Measurements from ENCODE around the gene SCN5A.

The SCN5A gene

GRCh38 chr3:38647217-38647970 is 2.1 kb downstream of the SCN5A start:
- no peak for DNase-seq

DNA sequence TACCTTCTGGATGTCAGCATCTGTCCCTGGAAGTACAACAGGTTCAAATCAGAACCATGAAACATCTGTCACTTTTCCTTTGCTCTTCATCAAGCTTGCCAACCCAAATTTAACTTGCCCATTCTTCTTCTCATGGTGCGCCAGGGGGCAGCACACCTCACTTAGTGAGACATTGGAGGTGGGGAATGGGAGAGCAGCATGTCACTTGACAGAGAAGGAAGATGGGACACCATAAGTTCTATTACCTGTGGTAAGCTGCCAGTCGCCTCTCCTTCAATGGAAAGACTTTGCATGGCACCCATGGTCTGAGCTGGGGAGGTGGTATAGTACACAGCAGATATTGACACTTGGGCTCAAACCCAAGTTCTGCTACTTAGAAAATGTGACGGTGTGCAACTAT is 2.9 kb downstream of the SCN5A start:
- DNase-seq = no peak

- DNase-seq = no peak
These were observed 3.4 kb downstream of the SCN5A start for GRCh38 chr3:38646062-38646461.

DNA sequence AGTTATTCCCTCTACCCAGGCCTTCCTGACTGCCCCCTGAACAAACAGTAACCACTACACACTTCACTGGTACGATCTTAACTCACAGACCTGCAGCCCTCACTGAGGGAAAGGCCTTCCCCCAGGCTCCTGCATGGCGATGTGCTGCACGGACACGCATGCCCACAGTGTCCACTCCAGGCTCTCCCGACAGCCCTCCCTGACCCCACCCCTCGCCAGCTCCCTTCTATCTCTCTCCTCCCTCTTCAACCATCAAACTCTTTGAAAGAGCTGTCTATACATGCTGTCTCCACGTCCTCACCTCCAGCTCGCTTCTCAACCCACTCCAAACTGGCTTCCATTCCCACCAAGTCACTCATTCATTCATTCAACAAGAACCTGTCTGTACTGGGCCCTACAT is 3.9 kb downstream of the SCN5A start:
- DNase-seq = no peak

DNA sequence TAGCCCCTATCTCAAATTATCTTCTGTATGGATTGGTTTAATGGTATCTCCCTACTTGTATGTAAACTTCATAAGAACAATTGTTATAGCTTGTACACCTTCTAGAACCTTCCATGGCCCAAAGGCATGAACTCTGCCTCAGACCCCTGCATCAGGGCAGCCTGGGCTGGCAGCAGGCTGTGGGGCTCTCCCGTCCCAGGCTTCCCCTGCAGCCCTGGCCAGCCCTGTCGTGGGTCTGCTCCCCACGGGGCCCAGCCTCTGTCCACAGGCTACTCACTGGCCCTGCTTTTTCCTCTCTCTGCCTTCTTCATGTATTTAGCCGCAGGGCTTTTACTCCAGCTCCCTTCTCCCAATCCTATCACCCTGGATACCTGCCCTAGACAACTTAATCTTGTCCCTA is 4.4 kb downstream of the SCN5A start:
- DNase-seq = no peak

- no peak for DNase-seq
These were observed 4.8 kb downstream of the SCN5A start for GRCh38 chr3:38644662-38645053.

GRCh38 chr3:38644016-38644661 is 5.3 kb downstream of the SCN5A start:
- no peak for DNase-seq

- DNase-seq = no peak
These were observed 5.9 kb downstream of the SCN5A start for GRCh38 chr3:38643592-38643991.

- no peak for DNase-seq
These were observed 6.4 kb downstream of the SCN5A start for GRCh38 chr3:38643090-38643489.

GRCh38 chr3:38641461-38642110 is 7.9 kb downstream of the SCN5A start:
- no peak for DNase-seq

DNA sequence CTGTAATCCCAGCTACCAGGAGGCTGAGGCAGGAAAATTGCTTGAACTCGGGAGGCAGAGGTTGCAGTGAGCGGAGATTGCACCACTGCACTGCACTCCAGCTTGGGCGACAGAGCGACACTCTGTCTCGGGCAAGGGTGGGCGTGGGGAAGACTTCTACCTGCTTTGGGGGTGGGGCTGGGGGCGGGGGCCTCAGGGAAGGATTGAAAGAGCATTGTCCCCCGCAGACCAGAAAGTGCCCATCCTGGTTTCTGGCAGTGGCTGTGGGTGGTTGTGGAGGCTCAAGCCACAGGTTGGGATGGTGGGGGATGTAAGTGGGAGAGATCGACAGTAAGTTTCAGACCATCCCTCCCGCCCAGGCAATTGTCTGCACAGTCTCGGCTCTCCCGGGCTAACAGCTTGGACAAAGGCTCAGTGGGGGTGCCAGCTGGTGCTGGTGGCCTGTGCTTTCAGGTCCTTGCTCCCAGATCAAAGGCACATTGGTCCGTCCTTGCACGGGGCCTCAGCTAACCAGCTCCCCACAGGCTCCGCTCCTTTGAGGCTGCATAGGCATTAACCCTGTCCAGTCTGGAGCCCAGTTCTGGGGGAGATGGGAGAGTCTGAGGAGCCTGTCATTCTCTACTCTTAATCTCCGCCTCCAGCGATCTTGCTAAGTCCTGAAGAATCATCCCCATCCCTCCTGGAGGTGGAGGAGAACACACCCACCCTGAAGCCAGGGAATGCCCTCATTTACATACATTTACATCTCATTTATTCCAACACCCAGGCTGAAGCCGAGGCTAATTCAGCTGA is 8.6 kb downstream of the SCN5A start:
- no peak for DNase-seq

GRCh38 chr3:38638354-38638753 is 11.1 kb downstream of the SCN5A start:
- no peak for DNase-seq

DNA sequence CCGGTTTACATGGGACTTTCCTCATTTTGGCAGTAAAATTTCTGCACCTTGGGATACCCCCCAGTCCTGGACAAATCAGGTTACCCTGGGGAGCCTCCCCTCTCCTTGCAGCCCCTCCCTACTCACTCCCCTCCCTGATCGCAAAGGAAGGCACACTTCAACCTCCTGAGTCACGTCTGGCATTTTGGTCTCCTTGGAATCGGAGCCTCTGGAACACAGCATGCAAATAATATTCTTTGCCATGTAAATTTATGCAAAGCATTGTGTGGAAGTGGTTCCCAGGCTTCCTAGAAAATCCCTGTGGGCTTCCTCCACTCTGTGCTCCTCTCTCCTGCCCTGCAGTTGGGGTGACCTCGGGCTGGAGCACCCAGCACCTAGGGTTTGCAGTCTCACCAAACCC is 11.6 kb downstream of the SCN5A start:
- DNase-seq = no peak

DNA sequence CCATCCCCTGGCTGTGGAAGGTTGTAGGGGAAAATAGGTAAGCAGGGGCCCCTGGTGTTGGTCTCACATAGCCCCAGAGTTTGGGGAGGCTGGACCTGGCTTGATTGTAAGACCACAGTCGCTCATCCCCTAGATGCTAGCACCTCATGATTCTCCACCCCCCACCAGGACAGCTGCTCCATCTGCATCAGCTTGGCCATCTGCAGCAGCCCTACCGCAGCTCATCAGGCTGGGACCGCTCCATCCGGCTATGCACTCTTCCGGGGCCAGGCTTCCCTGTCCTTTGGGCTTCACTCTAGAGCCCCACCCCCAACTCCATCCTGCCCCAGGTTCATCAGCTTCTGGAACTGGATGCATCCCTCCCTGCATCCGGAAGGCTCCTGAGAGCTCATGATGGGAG is 12.6 kb downstream of the SCN5A start:
- DNase-seq = no peak

GRCh38 chr3:38636464-38636863 is 13.0 kb downstream of the SCN5A start:
- DNase-seq = no peak

GRCh38 chr3:38634111-38634510 is 15.4 kb downstream of the SCN5A start:
- DNase-seq = no peak

GRCh38 chr3:38632989-38633388 is 16.5 kb downstream of the SCN5A start:
- DNase-seq = no peak

DNA sequence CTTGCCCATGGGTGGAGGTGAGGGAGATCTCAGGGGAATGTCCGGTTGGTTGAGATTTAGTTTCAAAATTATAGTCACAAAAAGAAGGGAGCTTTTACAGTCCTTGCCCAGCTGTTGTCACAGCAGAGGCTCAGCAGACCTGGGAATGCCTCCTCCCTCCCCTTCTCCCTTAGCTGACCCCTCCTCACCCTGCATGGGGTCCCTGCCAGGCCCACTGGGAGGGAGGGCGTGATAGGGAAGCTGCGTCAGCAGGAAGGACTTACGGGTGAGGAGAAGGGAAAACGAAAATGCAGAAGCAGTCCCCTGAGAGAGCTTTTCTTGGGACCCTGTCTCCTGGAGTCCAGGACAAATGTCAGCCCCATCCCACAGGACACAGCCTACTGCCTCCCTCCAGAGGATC is 18.9 kb downstream of the SCN5A start:
- no peak for DNase-seq

- DNase-seq = no peak
These were observed 19.4 kb downstream of the SCN5A start for GRCh38 chr3:38630070-38630469.

GRCh38 chr3:38628835-38629234 is 20.7 kb downstream of the SCN5A start:
- DNase-seq = no peak

GRCh38 chr3:38627956-38628355 is 21.5 kb downstream of the SCN5A start:
- no peak for DNase-seq

GRCh38 chr3:38626171-38626570 is 23.3 kb downstream of the SCN5A start:
- DNase-seq = no peak

GRCh38 chr3:38623539-38623938 is 25.9 kb downstream of the SCN5A start:
- no peak for DNase-seq

Data from T-helper 9 cell (primary cell).